ENCODE measurements around the gene SUSD1. TPM values are rescaled to one million over a fixed set of nuclear protein-coding genes. Genes with fewer than 3 reads are reported as not detected.

The SUSD1 gene
- total RNA-seq, 1 experiment from 2014 or later = 7.9 TPM

- no peak overlapping the region for H3K27ac ChIP-seq (ENCODE audit: low read depth, low read length)
- no peaks in the 10 kb centered on the region for H3K79me2 ChIP-seq (ENCODE audit: insufficient read depth, low read length)
- H3K27me3 ChIP-seq (ENCODE audit: insufficient read depth, low read length) = no peaks in the 10 kb centered on the region
- DNase-seq (ENCODE audit: low read depth, low spot score) (no peak), ATAC-seq (no peak)
- no peaks in the 10 kb centered on the region for H4K20me1 ChIP-seq (ENCODE audit: insufficient read depth)
- ChIA-PET POLR2A (interaction anchor here (1.4 kb wide), 1 partner anchor 16 kb away, joined by 3 read pairs; no protein-coding TSS in a partner anchor), RAD21 (ENCODE audit: low non-redundant PET in 1 of 2, low total read pairs in 2 of 2, uncharacterized antibody in 2 of 2, unreplicated experiment in 2 of 2) (no interaction called here), CTCF (no interaction called here)
- peaks cover 0 to 5% of the 10 kb centered on the region in 2 experiments; a peak in 1 of 4 replicates for H3K9me3 ChIP-seq (ENCODE audit: control insufficient read depth in 1 of 2, insufficient read depth in 1 of 2, low read depth in 1 of 2, low read length in 2 of 2)
- TF ChIP-seq FOSL1 (IDR thresholded peaks at IDR 0.05; ENCODE audit: low read depth) (no peak), SP1 (IDR thresholded peaks at IDR 0.05; ENCODE audit: low read depth) (no peak), ZFX (IDR thresholded peaks at IDR 0.05) (no peak), EZH2 (IDR thresholded peaks at IDR 0.05) (no peak), CTCF (IDR thresholded peaks at IDR 0.05 in 2 of 3, conservative IDR thresholded peaks at IDR 0.05 in 1 of 3; ENCODE audit: borderline replicate concordance in 1 of 3, insufficient read depth in 1 of 3, low read depth in 2 of 3, low read length in 2 of 3) (no peak), ZBTB33 (IDR thresholded peaks at IDR 0.05; ENCODE audit: extremely low read depth, insufficient replicate concordance, low read length) (no peak), RAD21 (IDR thresholded peaks at IDR 0.05; ENCODE audit: low read depth) (no peak), CEBPB (IDR thresholded peaks at IDR 0.05; ENCODE audit: low read depth) (no peak), POLR2AphosphoS5 (IDR thresholded peaks at IDR 0.05; ENCODE audit: low read depth, low read length) (no peak), REST (IDR thresholded peaks at IDR 0.05; ENCODE audit: low read depth) (no peak), JUND (IDR thresholded peaks at IDR 0.05) (no peak), CBX3 (IDR thresholded peaks at IDR 0.05; ENCODE audit: low read depth) (no peak), ELF1 (IDR thresholded peaks at IDR 0.05; ENCODE audit: borderline replicate concordance, low read depth) (no peak), YY1 (IDR thresholded peaks at IDR 0.05; ENCODE audit: extremely low read depth, insufficient replicate concordance, low read depth, low read length) (no peak)
- TF ChIP-seq, protein P1, sequence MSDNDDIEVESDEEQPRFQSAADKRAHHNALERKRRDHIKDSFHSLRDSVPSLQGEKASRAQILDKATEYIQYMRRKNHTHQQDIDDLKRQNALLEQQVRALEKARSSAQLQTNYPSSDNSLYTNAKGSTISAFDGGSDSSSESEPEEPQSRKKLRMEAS (IDR thresholded peaks at IDR 0.05) = no peak
- no peak overlapping the region for H3K4me3 ChIP-seq (replicated peaks in 1 of 2; ENCODE audit: low read depth in 1 of 2, low read length in 2 of 2)
- H3K9ac ChIP-seq (ENCODE audit: low read length) = no peak overlapping the region
- intact Hi-C loops (cut with micrococcal nuclease) = no loop called here
- no peak overlapping the region for H2AFZ ChIP-seq (ENCODE audit: low read depth, low read length, poor library complexity, severe bottlenecking)
- peaks cover 0 to 13% of the 10 kb centered on the region in 2 experiments; a peak in 2 of 4 replicates for H3K4me1 ChIP-seq (ENCODE audit: control insufficient read depth in 1 of 2, insufficient read depth in 2 of 2, low read length in 2 of 2)
- H3K36me3 ChIP-seq (ENCODE audit: control insufficient read depth in 1 of 2, insufficient read depth in 2 of 2, low read length in 2 of 2) = no peaks in the 10 kb centered on the region
- BruUV-seq (replicated peaks) = no TSS peak
- no peaks in the 10 kb centered on the region for H3K9me2 ChIP-seq (ENCODE audit: insufficient read depth)
- no peak overlapping the region for H3K4me2 ChIP-seq (ENCODE audit: low read length)
These were observed 125.1 kb downstream of the SUSD1 start for GRCh38 chr9:112049811-112050516.

Measured in HCT116 (cell line).